ENCODE measurements around the gene PARD3B. TPM values are rescaled to one million over a fixed set of nuclear protein-coding genes. Genes with fewer than 3 reads are reported as not detected.

Gene PARD3B
- total RNA-seq, 4 donors from 2014 or later = 32.6 to 65.7 (median 38.6) TPM

DNA sequence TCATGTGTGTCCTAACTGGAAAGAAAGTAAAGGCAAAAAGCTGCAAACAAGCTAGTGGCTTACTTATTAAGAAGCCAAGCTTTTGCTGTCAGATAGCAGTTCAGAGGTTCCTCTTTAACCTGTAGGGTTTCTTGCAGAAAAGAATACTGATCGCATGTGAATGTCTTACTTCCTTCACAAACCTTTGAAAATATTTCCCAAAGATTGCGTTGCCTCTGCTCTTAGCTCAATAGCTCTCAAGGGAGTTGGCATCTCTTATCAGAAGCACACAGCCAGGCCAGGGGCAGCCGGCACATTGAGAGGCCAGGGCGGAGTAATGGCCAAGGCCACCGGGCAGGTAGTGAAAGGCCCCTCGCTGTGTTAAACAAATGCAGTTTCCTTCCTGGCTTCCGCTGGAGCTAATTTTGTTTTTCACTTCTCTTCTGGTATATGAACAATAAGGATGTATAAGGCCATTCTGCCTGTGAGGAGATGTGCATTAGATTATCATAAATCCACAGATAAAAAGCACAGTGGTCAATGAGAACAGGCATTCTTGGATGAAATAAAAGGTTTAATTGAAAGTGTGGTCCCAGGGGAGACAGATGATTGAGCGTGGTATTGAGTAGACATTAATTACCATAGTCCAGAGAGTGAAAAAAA, 594.7 kb downstream of the PARD3B start:
- no peak for DNase-seq

DNA sequence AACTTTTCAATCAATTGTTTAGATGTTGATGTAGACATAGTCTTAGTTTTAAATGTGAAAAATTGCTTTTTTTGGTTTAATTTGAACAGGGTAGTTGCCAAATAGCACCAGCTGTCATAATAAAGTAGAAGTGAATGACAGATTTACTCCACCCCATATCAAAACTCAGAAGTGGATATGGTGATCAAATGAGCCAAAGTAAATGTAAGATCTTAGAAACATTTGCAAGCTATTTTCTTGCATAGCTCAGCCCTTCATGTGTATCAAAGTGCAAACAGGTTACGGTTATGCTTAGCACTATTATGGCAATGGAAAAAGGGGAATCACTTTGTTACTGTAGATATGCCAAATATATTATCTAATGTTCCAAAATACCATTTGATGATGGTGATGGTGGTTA, 596.1 kb downstream of the PARD3B start:
- intact Hi-C loops (cut with DNase I; ENCODE audit: low total_unique reads) (no loop called here), in situ Hi-C loops (cut with MboI; ENCODE audit: low pct_ligation_motif_present in 1 of 4, low pct_unique_long_range_greater_than_20kb in 1 of 4, low sequenced_read_pairs in 3 of 4) (no loop called here)
- DNase-seq = no peak
- H3K4me1 ChIP-seq = no peaks in the 10 kb centered on the region
- H3K27me3 ChIP-seq = no peaks in the 10 kb centered on the region
- no peaks in the 10 kb centered on the region for H3K9me3 ChIP-seq
- no peaks in the 10 kb centered on the region for H3K36me3 ChIP-seq
- WGBS, 2 donors (ENCODE audit: low coverage in 1 of 2) = 47 to 71% methylated on average over 1 of the region's 1 CpG
- H3K4me3 ChIP-seq = no peak overlapping the region
- TF ChIP-seq POLR2AphosphoS5 (IDR thresholded peaks at IDR 0.05) = no peak
- TF ChIP-seq CTCF (IDR thresholded peaks at IDR 0.05) = no peak
- no peak for TF ChIP-seq POLR2A (IDR thresholded peaks at IDR 0.05)
- no peak for TF ChIP-seq EP300 (IDR thresholded peaks at IDR 0.05; ENCODE audit: low read depth)
- no peak overlapping the region for H3K27ac ChIP-seq

More for the DNA sequence above, 594.7 kb downstream of the PARD3B start:
- intact Hi-C loops (cut with DNase I; ENCODE audit: low total_unique reads) = no loop called here
- in situ Hi-C loops (cut with MboI; ENCODE audit: low pct_ligation_motif_present in 1 of 4, low pct_unique_long_range_greater_than_20kb in 1 of 4, low sequenced_read_pairs in 3 of 4) = no loop called here
- no peaks in the 10 kb centered on the region for H3K4me1 ChIP-seq
- no peak overlapping the region for H3K27ac ChIP-seq
- H3K4me3 ChIP-seq = no peak overlapping the region
- TF ChIP-seq POLR2AphosphoS5 (IDR thresholded peaks at IDR 0.05) (no peak), CTCF (IDR thresholded peaks at IDR 0.05) (no peak), POLR2A (IDR thresholded peaks at IDR 0.05) (no peak), EP300 (IDR thresholded peaks at IDR 0.05; ENCODE audit: low read depth) (no peak)
- WGBS, 2 donors (ENCODE audit: low coverage in 1 of 2) = 66 to 84% methylated on average over 8 of the region's 8 CpGs
- no peaks in the 10 kb centered on the region for H3K9me3 ChIP-seq
- H3K27me3 ChIP-seq = no peaks in the 10 kb centered on the region
- no peaks in the 10 kb centered on the region for H3K36me3 ChIP-seq

DNA sequence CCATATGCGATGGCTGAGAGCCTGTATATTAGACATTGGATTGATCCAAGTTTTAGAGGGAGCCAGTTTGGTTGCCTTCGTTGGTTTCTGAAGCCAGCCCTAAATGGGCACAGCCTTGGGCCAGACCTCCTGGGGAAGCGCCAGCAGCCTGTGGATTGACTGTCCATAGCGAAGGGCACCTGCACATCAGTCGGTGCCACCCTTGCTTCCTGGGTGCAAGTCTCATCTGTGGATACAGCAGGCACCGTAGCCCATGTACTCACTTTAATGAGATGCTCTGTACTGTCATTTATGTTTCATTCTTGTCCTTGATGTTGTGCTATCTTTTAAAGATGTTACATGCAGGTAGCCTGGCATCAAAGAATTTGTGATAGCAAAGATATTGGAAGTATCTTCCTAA, 600.6 kb downstream of the PARD3B start:
- no peaks in the 10 kb centered on the region for H3K4me1 ChIP-seq
- no peak overlapping the region for H3K4me3 ChIP-seq
- no peaks in the 10 kb centered on the region for H3K36me3 ChIP-seq
- no peaks in the 10 kb centered on the region for H3K9me3 ChIP-seq
- H3K27me3 ChIP-seq = no peaks in the 10 kb centered on the region
- no peak for TF ChIP-seq POLR2AphosphoS5 (IDR thresholded peaks at IDR 0.05)
- no peak for TF ChIP-seq EP300 (IDR thresholded peaks at IDR 0.05; ENCODE audit: low read depth)
- no peak for TF ChIP-seq POLR2A (IDR thresholded peaks at IDR 0.05)
- TF ChIP-seq CTCF (IDR thresholded peaks at IDR 0.05) = no peak
- in situ Hi-C loops (cut with MboI; ENCODE audit: low pct_ligation_motif_present in 1 of 4, low pct_unique_long_range_greater_than_20kb in 1 of 4, low sequenced_read_pairs in 3 of 4) (no loop called here), intact Hi-C loops (cut with DNase I; ENCODE audit: low total_unique reads) (no loop called here)
- DNase-seq = no peak
- H3K27ac ChIP-seq = no peak overlapping the region
- WGBS, 2 donors (ENCODE audit: low coverage in 1 of 2) = 95% methylated on average over 6 of the region's 6 CpGs; no CpG with 5 or more reads in 1 of the 2 donors

- H3K4me3 ChIP-seq = no peak overlapping the region
- no peak overlapping the region for H3K27ac ChIP-seq
- intact Hi-C loops (cut with DNase I; ENCODE audit: low total_unique reads) = no loop called here
- no peaks in the 10 kb centered on the region for H3K9me3 ChIP-seq
- in situ Hi-C loops (cut with MboI; ENCODE audit: low pct_ligation_motif_present in 1 of 4, low pct_unique_long_range_greater_than_20kb in 1 of 4, low sequenced_read_pairs in 3 of 4) = no loop called here
- TF ChIP-seq CTCF (IDR thresholded peaks at IDR 0.05) = no peak
- TF ChIP-seq POLR2A (IDR thresholded peaks at IDR 0.05) = no peak
- no peak for TF ChIP-seq POLR2AphosphoS5 (IDR thresholded peaks at IDR 0.05)
- TF ChIP-seq EP300 (IDR thresholded peaks at IDR 0.05; ENCODE audit: low read depth) = no peak
- DNase-seq = no peak
- no peaks in the 10 kb centered on the region for H3K4me1 ChIP-seq
- H3K36me3 ChIP-seq = no peaks in the 10 kb centered on the region
- H3K27me3 ChIP-seq = no peaks in the 10 kb centered on the region
- 74 to 76% methylated on average over 2 of the region's 2 CpGs for WGBS, 2 donors (ENCODE audit: low coverage in 1 of 2)
Measured at GRCh38 chr2:205148755-205149154, 603.5 kb downstream of the PARD3B start.

All from transverse colon (tissue), 4 donors.